PC-3 (cell line): ENCODE results near the gene L3MBTL4. TPM values are rescaled to one million over a fixed set of nuclear protein-coding genes. Genes with fewer than 3 reads are reported as not detected.

ENCODE experiments used
- ATAC-seq: fragments of 200-7000 bp; cut with Tn5 transposase; 2 replicates; pipeline ENCODE4 v1.9.1; 2020; ENCODE audit warnings: mild to moderate bottlenecking, moderate library complexity
- BruUV-seq: library from RNA; stranded (reverse); fragments of 400-500 nt; replicated peaks from 2 replicates; lab custom pipeline; 2021; lab: Mats Ljungman, UMichigan
- CTCF ChIA-PET: fragments of 300-600 bp; sonication (Branson Sonifier 250); formaldehyde crosslinking; loops from one replicate; lab custom pipeline; 2022; ENCODE audit warnings: antibody characterized with exemption; lab: Charles Lee
- POLR2A ChIA-PET: fragments of 300-600 bp; sonication (Branson Sonifier 250); formaldehyde crosslinking; loops from one replicate; lab custom pipeline; 2022; ENCODE audit warnings: antibody characterized with exemption; ENCODE audit not compliant: unreplicated experiment; lab: Charles Lee
- DNase-seq: peaks from one replicate; pipeline ENCODE4 v3.0.0-alpha.2; 2015
- H2AFZ ChIP-seq: fragments of 300-600 bp; sonication (generic); 2 replicates; pipeline ENCODE4 v1.6.0; 2016; ENCODE audit warnings: antibody characterized with exemption, low read length
- H3F3A ChIP-seq: fragments of 300-600 bp; sonication (generic); one replicate; pipeline ENCODE4 v1.6.0; 2017; ENCODE audit warnings: antibody characterized with exemption, low read length, control low read depth, mild to moderate bottlenecking; ENCODE audit not compliant: unreplicated experiment
- H3K27ac ChIP-seq: fragments of 300-600 bp; sonication (generic); 2 replicates; pipeline ENCODE4 v1.5.1; 2016; ENCODE audit warnings: mild to moderate bottlenecking, low read length
- H3K27me3 ChIP-seq: fragments of 300-600 bp; sonication (generic); 2 replicates; pipeline ENCODE4 v1.6.1; 2016; ENCODE audit warnings: low read length, mixed read lengths
- H3K36me3 ChIP-seq: fragments of 300-600 bp; sonication (generic); 2 replicates; pipeline ENCODE4 v1.6.1; 2016; ENCODE audit warnings: low read depth, mixed run types, low read length, mixed read lengths
- H3K4me1 ChIP-seq: fragments of 300-600 bp; sonication (generic); 2 replicates; pipeline ENCODE4 v1.5.1; 2016; ENCODE audit warnings: low read length; ENCODE audit not compliant: insufficient read depth
- H3K4me2 ChIP-seq: fragments of 300-600 bp; sonication (generic); 2 replicates; pipeline ENCODE4 v1.6.0; 2016; ENCODE audit warnings: low read length
- H3K4me3 ChIP-seq: fragments of 300-600 bp; sonication (generic); 2 replicates; pipeline ENCODE4 v1.5.1; 2016; ENCODE audit warnings: mild to moderate bottlenecking, low read length, mixed read lengths
- H3K79me2 ChIP-seq: fragments of 300-600 bp; sonication (generic); 2 replicates; pipeline ENCODE4 v1.6.1; 2017; ENCODE audit warnings: low read length, mixed read lengths
- H3K9ac ChIP-seq: fragments of 300-600 bp; sonication (generic); 2 replicates; pipeline ENCODE4 v1.6.0; 2016; ENCODE audit warnings: mild to moderate bottlenecking, low read length
- H3K9me2 ChIP-seq: fragments of 300-600 bp; sonication (generic); replicated peaks from 2 replicates; pipeline ENCODE4 v1.6.1; 2016; ENCODE audit warnings: mixed run types, low read length, mixed read lengths
- H3K9me3 ChIP-seq: fragments of 300-600 bp; sonication (generic); 2 replicates; pipeline ENCODE4 v1.6.1; 2016; ENCODE audit warnings: low read length, mixed read lengths
- H4K20me1 ChIP-seq: fragments of 300-600 bp; sonication (generic); 2 replicates; pipeline ENCODE4 v1.6.1; 2016; ENCODE audit warnings: low read length, mixed read lengths
- EZH2 ChIP-seq: fragments of 300-600 bp; sonication (generic); IDR thresholded peaks from one replicate; pipeline ENCODE4 v1.6.1; 2017; ENCODE audit warnings: antibody characterized with exemption, mild to moderate bottlenecking, low read length; ENCODE audit not compliant: unreplicated experiment
- EZH2phosphoT487 ChIP-seq: fragments of 300-600 bp; sonication (generic); IDR thresholded peaks from 2 replicates; pipeline ENCODE4 v1.6.1; 2018; ENCODE audit warnings: mild to moderate bottlenecking, antibody characterized with exemption, low read length, borderline replicate concordance
- intact Hi-C: fragments of 100-400 bp; cut with micrococcal nuclease; formaldehyde crosslinking; loops from 2 replicates; pipeline ENCODE4 v1.9.0; 2023
- total RNA-seq: library from RNA; depleted of rRNA; stranded (reverse); fragments of >200 nt; gene quantifications from 2 replicates; pipeline ENCODE4 v1.2.3, GENCODE V29; 2014
- TF ChIP-seq, protein P1 (sequence below): fragments of 300-600 bp; sonication (generic); conservative IDR thresholded peaks from 2 replicates; pipeline ENCODE4 v1.5.1; 2017; ENCODE audit warnings: antibody characterized with exemption, low read depth, mild to moderate bottlenecking, low read length

Gene L3MBTL4
- total RNA-seq, 1 experiment from 2014 or later: 0.47 TPM

DNA sequence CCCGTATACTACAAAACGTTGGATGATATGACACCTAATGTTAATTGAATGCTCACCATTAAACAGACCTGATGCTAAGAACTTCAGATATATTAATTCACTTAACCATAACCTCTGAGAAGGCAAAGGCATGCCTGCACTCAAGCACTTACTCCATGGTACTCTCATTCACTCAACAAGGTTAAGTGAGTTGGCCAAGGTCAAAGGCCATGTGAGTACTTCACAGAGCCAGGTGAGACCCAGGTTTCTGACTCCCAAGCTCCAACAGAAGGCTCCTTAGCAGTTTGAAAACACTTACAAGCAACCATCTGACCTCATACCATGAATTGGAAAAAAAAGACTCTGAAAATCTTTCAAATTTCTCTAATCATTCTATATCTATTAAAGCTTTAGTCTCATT lies 198.8 kb downstream of the L3MBTL4 start:
- intact Hi-C loops: loop anchor here (5.0 to 10.0 kb wide), 2 partner anchors 159 to 211 kb away; no protein-coding TSS in a partner anchor
- DNase-seq (no peak), ATAC-seq (no peak)
- no peaks in the 10 kb centered on the region for H3K27me3 ChIP-seq
- no peaks in the 10 kb centered on the region for H3K79me2 ChIP-seq
- no peak overlapping the region for H2AFZ ChIP-seq
- H3K27ac ChIP-seq: no peak overlapping the region
- no peaks in the 10 kb centered on the region for H3K9me2 ChIP-seq
- H4K20me1 ChIP-seq: no peaks in the 10 kb centered on the region
- TF ChIP-seq, protein P1, sequence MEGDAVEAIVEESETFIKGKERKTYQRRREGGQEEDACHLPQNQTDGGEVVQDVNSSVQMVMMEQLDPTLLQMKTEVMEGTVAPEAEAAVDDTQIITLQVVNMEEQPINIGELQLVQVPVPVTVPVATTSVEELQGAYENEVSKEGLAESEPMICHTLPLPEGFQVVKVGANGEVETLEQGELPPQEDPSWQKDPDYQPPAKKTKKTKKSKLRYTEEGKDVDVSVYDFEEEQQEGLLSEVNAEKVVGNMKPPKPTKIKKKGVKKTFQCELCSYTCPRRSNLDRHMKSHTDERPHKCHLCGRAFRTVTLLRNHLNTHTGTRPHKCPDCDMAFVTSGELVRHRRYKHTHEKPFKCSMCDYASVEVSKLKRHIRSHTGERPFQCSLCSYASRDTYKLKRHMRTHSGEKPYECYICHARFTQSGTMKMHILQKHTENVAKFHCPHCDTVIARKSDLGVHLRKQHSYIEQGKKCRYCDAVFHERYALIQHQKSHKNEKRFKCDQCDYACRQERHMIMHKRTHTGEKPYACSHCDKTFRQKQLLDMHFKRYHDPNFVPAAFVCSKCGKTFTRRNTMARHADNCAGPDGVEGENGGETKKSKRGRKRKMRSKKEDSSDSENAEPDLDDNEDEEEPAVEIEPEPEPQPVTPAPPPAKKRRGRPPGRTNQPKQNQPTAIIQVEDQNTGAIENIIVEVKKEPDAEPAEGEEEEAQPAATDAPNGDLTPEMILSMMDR: no peak
- TF ChIP-seq EZH2phosphoT487 (no peak), EZH2 (no peak)
- H3K36me3 ChIP-seq: no peaks in the 10 kb centered on the region
- no peaks in the 10 kb centered on the region for H3K9me3 ChIP-seq
- H3K9ac ChIP-seq: no peak overlapping the region
- CTCF ChIA-PET: no interaction called here
- H3K4me3 ChIP-seq: no peak overlapping the region
- POLR2A ChIA-PET: no interaction called here
- BruUV-seq: no TSS peak
- no peaks in the 10 kb centered on the region for H3K4me1 ChIP-seq
- H3K4me2 ChIP-seq: no peak overlapping the region
- H3F3A ChIP-seq: no peaks in the 10 kb centered on the region

DNA sequence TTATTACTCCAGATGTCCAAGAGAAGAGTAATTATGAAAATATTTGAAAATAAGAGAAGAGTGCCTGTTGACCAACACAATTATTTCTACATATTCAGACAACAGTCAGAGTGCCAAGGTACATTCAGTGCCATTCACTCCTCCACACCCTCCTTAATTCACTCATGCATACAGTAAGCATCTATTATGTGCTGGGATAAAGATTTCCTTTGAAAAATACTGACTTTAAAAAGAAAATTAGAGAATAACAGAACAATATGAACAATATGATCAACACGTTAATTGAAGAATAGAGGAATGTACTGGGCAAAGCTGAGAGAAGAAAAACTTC lies 203.6 kb downstream of the L3MBTL4 start:
- Histone ChIP-seq H3K9me2 (no peaks in the 10 kb centered on the region), H3K79me2 (no peaks in the 10 kb centered on the region), H2AFZ (no peak overlapping the region), H3K4me1 (no peaks in the 10 kb centered on the region), H3K4me3 (no peak overlapping the region), H4K20me1 (no peaks in the 10 kb centered on the region), H3K4me2 (no peak overlapping the region), H3K9ac (no peak overlapping the region), H3K27me3 (no peaks in the 10 kb centered on the region), H3K27ac (no peak overlapping the region), H3K9me3 (no peaks in the 10 kb centered on the region), H3F3A (no peaks in the 10 kb centered on the region), H3K36me3 (no peaks in the 10 kb centered on the region)
- ATAC-seq: no peak
- no peak for DNase-seq
- BruUV-seq: no TSS peak
- TF ChIP-seq, protein P1: no peak
- no peak for TF ChIP-seq EZH2
- no peak for TF ChIP-seq EZH2phosphoT487
- POLR2A ChIA-PET: no interaction called here
- intact Hi-C loops: loop anchor here (10.0 kb wide), 1 partner anchor 206 kb away; no protein-coding TSS in a partner anchor
- CTCF ChIA-PET: no interaction called here

DNA sequence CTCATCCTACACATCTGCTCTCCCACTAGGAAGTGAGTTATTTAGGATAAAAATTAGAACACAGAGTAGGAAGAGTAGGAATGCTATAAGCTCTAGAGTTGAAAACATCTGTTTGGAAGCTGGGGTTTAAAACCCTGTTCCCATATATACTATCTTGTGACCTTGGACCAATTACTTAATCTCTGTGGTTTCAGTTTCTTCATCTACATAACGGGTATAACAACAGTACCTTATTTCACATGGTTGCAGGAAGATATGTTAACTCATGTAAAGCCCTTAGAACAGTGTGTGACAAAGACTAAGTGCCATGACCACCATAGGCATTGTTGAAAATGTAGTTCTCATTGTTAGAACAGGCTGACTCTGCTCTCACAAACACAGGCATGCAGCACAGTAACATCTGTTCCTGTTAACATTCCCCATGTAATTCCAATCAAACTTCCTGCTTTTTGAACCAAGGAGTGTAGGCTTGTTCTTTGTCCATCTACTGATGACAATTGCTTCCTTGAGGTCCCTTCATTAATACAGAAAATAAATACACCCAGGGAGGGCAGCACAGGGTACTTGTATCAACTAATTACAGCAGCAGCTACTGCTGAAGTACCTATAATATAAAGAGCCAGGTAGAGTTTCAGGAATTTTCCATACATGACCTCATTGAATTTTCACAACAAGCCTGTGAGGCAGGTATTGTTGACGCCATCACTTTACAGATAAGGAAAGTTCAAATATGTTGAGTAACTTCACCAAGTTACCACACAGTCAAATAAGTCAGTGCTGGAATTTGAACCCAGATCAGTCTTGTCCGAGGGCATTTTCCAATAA lies 204.2 kb downstream of the L3MBTL4 start:
- intact Hi-C loops: loop anchor here (10.0 kb wide), 1 partner anchor 206 kb away; no protein-coding TSS in a partner anchor
- no peak overlapping the region for H3K27ac ChIP-seq
- ATAC-seq: no peak
- no TSS peak for BruUV-seq
- DNase-seq: no peak
- no peak overlapping the region for H3K4me3 ChIP-seq
- no peaks in the 10 kb centered on the region for H3K9me2 ChIP-seq
- H3K4me2 ChIP-seq: no peak overlapping the region
- no peak overlapping the region for H3K9ac ChIP-seq
- CTCF ChIA-PET: no interaction called here
- no peaks in the 10 kb centered on the region for H3K79me2 ChIP-seq
- no peaks in the 10 kb centered on the region for H3F3A ChIP-seq
- no peaks in the 10 kb centered on the region for H3K9me3 ChIP-seq
- no peak overlapping the region for H2AFZ ChIP-seq
- no peaks in the 10 kb centered on the region for H3K27me3 ChIP-seq
- H3K36me3 ChIP-seq: no peaks in the 10 kb centered on the region
- no peaks in the 10 kb centered on the region for H4K20me1 ChIP-seq
- POLR2A ChIA-PET: no interaction called here
- H3K4me1 ChIP-seq: no peaks in the 10 kb centered on the region
- TF ChIP-seq EZH2: no peak
- TF ChIP-seq, protein P1: no peak
- no peak for TF ChIP-seq EZH2phosphoT487
